SK-N-SH treated with all-trans-retinoic acid at 6 μM for 48 hours (cell line): ENCODE measurements around the gene GLRA1.

ENCODE experiments used
- ISL1 ChIP-seq: fragments of 250-450 bp; sonication (Bioruptor Pico); IDR thresholded peaks from 2 replicates; pipeline ENCODE4 v2.1.2; 2022; ENCODE audit warnings: mild to moderate bottlenecking, moderate library complexity
- PATZ1 ChIP-seq: fragments of 250-450 bp; sonication (Bioruptor Pico); IDR thresholded peaks from 2 replicates; pipeline ENCODE4 v1.8.0; 2020; ENCODE audit warnings: mild to moderate bottlenecking, moderate library complexity, borderline replicate concordance
- ZFP30 ChIP-seq: fragments of 450-650 bp; formaldehyde crosslinking; IDR thresholded peaks from 2 replicates; pipeline ENCODE4 v1.5.0; 2022; ENCODE audit warnings: mild to moderate bottlenecking, moderate library complexity
- TF ChIP-seq, protein P1 (sequence below): fragments of 250-450 bp; sonication (Bioruptor Pico); IDR thresholded peaks from 2 replicates; pipeline ENCODE4 v1.5.1; 2021; ENCODE audit warnings: mild to moderate bottlenecking, moderate library complexity

- TF ChIP-seq ZFP30 (CRISPR knock-in tag) (no peak), PATZ1 (no peak), ISL1 (CRISPR knock-in tag) (no peak)
- TF ChIP-seq, protein P1, sequence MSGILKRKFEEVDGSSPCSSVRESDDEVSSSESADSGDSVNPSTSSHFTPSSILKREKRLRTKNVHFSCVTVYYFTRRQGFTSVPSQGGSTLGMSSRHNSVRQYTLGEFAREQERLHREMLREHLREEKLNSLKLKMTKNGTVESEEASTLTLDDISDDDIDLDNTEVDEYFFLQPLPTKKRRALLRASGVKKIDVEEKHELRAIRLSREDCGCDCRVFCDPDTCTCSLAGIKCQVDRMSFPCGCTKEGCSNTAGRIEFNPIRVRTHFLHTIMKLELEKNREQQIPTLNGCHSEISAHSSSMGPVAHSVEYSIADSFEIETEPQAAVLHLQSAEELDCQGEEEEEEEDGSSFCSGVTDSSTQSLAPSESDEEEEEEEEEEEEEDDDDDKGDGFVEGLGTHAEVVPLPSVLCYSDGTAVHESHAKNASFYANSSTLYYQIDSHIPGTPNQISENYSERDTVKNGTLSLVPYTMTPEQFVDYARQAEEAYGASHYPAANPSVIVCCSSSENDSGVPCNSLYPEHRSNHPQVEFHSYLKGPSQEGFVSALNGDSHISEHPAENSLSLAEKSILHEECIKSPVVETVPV (CRISPR knock-in tag): no peak
Observed at GRCh38 chr5:151810449-151810848, 114.2 kb downstream of the GLRA1 start.
